HepG2 (cell line): ENCODE data around the gene P2RX3. TPM values are rescaled to one million over a fixed set of nuclear protein-coding genes. Genes with fewer than 3 reads are reported as not detected.
A peak's percentile ranks its signal among the peaks of the same experiment; 100 is the strongest.

ENCODE experiments used
- ELK4 ChIP-seq: sonication (generic); formaldehyde crosslinking; IDR thresholded peaks from 2 replicates; pipeline ENCODE4 v1.9.0; 2021; ENCODE audit warnings: missing genetic modification reagents, borderline replicate concordance
- FOSL2 ChIP-seq: sonication (generic); formaldehyde crosslinking; IDR thresholded peaks from 2 replicates; pipeline ENCODE4 v1.4.0; 2020; ENCODE audit warnings: missing genetic modification reagents
- GPN1 ChIP-seq: sonication (generic); formaldehyde crosslinking; IDR thresholded peaks from 2 replicates; pipeline ENCODE4 v1.5.1; 2020; ENCODE audit warnings: missing genetic modification reagents, borderline replicate concordance
- HMGXB4 ChIP-seq, 2 experiments: sonication (generic) in 1 of 2; formaldehyde crosslinking in 1 of 2; IDR thresholded peaks; 2 replicates each; pipeline versions ENCODE4 v1.4.0 to v1.6.1; 2018 to 2020; ENCODE audit warnings: missing genetic modification reagents in 2 of 2, borderline replicate concordance in 1 of 2, low read depth in 1 of 2, mild to moderate bottlenecking in 1 of 2, missing biosample characterization in 1 of 2
- LCORL ChIP-seq, 2 experiments: fragments of 450-650 bp in 1 of 2; sonication (generic) in 1 of 2; formaldehyde crosslinking in 1 of 2; IDR thresholded peaks; 2 replicates each; pipeline versions ENCODE4 v1.5.0 to v1.6.1; 2017 to 2020; ENCODE audit warnings: antibody characterized with exemption in 1 of 2, missing genetic modification reagents in 1 of 2
- MAZ ChIP-seq, 2 experiments: sonication (generic) in 1 of 2; formaldehyde crosslinking in 1 of 2; IDR thresholded peaks; 2 replicates each; pipeline versions ENCODE4 v1.5.0 to v1.6.1; 2012 to 2020; ENCODE audit warnings: low read depth in 2 of 2, mild to moderate bottlenecking in 2 of 2, borderline replicate concordance in 1 of 2, improper control_type of control experiment in 1 of 2, low read length in 1 of 2, missing genetic modification reagents in 1 of 2, moderate library complexity in 1 of 2
- REXO4 ChIP-seq: sonication (generic); formaldehyde crosslinking; IDR thresholded peaks from 2 replicates; pipeline ENCODE4 v1.8.0; 2022; ENCODE audit warnings: missing genetic modification reagents, mild to moderate bottlenecking, borderline replicate concordance
- SMAD3 ChIP-seq: sonication (generic); formaldehyde crosslinking; IDR thresholded peaks from 2 replicates; pipeline ENCODE4 v1.4.0; 2020; ENCODE audit warnings: missing genetic modification reagents
- TRIM24 ChIP-seq: sonication (generic); formaldehyde crosslinking; IDR thresholded peaks from 2 replicates; pipeline ENCODE4 v1.8.0; 2022; ENCODE audit warnings: mild to moderate bottlenecking, missing genetic modification reagents
- U2AF1 ChIP-seq: fragments of 200-400 bp; formaldehyde crosslinking; optimal IDR thresholded peaks from 2 replicates; pipeline ENCODE3; 2017; ENCODE audit warnings: mild to moderate bottlenecking, low read depth, low read length
- ZKSCAN5 ChIP-seq: sonication (generic); formaldehyde crosslinking; IDR thresholded peaks from 2 replicates; pipeline ENCODE4 v1.5.1; 2020; ENCODE audit warnings: mild to moderate bottlenecking, missing genetic modification reagents
- ZNF460 ChIP-seq: sonication (generic); formaldehyde crosslinking; IDR thresholded peaks from 2 replicates; pipeline ENCODE4 v1.5.1; 2020; ENCODE audit warnings: missing genetic modification reagents, mild to moderate bottlenecking, borderline replicate concordance
- ZNF512B ChIP-seq: sonication (generic); formaldehyde crosslinking; IDR thresholded peaks from 2 replicates; pipeline ENCODE4 v1.5.1; 2020; ENCODE audit warnings: missing genetic modification reagents, mild to moderate bottlenecking, borderline replicate concordance
- ZNF546 ChIP-seq: sonication (generic); formaldehyde crosslinking; conservative IDR thresholded peaks from 2 replicates; pipeline ENCODE4 v1.8.1; 2023; ENCODE audit warnings: mild to moderate bottlenecking, missing genetic modification reagents
- ZSCAN30 ChIP-seq: sonication (generic); formaldehyde crosslinking; IDR thresholded peaks from 2 replicates; pipeline ENCODE4 v1.5.0; 2020; ENCODE audit warnings: mild to moderate bottlenecking, missing genetic modification reagents
- polyA plus RNA-seq, 8 experiments: library from polyadenylated mRNA; depleted of rRNA in 3 of 8; stranded (reverse) in 7 of 8; unstranded in 1 of 8; fragments of >200 nt; fragmentation: Illumina TruSeq in 4 of 8; extraction: Trizol in 4 of 8; gene quantifications; 2 replicates each; pipeline versions ENCODE4 v1.2.1 to v1.2.3, GENCODE V29; 2011 to 2016; ENCODE audit warnings: low read depth in 4 of 8, missing spikeins in 1 of 8, mixed read lengths in 1 of 8; ENCODE audit not compliant: insufficient read depth in 1 of 8
- total RNA-seq, 5 experiments: library from RNA; depleted of rRNA; stranded (reverse); fragments of >200 nt; fragmentation: Illumina TruSeq; extraction: Trizol; gene quantifications; 2 replicates each; pipeline ENCODE4 v1.2.3, GENCODE V29; 2016; ENCODE audit warnings: low read depth in 1 of 5
- TF ChIP-seq, protein P1 (sequence below): sonication (generic); formaldehyde crosslinking; IDR thresholded peaks from 2 replicates; pipeline ENCODE4 v1.5.0; 2020; ENCODE audit warnings: missing genetic modification reagents
- TF ChIP-seq, protein P2 (sequence below): sonication (generic); formaldehyde crosslinking; IDR thresholded peaks from 2 replicates; pipeline ENCODE4 v1.4.0; 2020; ENCODE audit warnings: missing genetic modification reagents, borderline replicate concordance

P2RX3 gene
- total and polyA plus RNA-seq, 2 of the 13 experiments (the other 11 are each of a cell fraction or from before 2014, with no cell fraction given): 0.08 TPM; not detected in 1

GRCh38 chr11:57335343-57336110 is 2.6 kb upstream of the P2RX3 start, which contains the start of gene SSRP1 (continued):
- TF ChIP-seq U2AF1 (peak; percentile 89), SMAD3 (CRISPR knock-in tag) (0 out of 2 replicates have a peak, but pooled peaks have one; percentile 18), ZSCAN30 (CRISPR knock-in tag) (no peak), FOSL2 (CRISPR knock-in tag) (peak; percentile 53), GPN1 (CRISPR knock-in tag) (no peak), TRIM24 (no peak), ZNF546 (CRISPR knock-in tag) (no peak), ELK4 (CRISPR knock-in tag) (no peak), ZNF512B (no peak), LCORL (IDR thresholded peaks at IDR 0.05) (no peak), LCORL (CRISPR knock-in tag; IDR thresholded peaks at IDR 0.05) (peak; percentile 56; the same call in 1 of the 2 replicates), ZNF460 (no peak), HMGXB4 (CRISPR knock-in tag; IDR thresholded peaks at IDR 0.05; ENCODE audit: borderline replicate concordance in 1 of 2, low read depth in 1 of 2) (peak; percentile 60 to 65; a peak in 2 of 4 replicates), REXO4 (no peak), ZKSCAN5 (no peak), MAZ (IDR thresholded peaks at IDR 0.05; ENCODE audit: borderline replicate concordance, low read depth, low read length) (no peak; the same call in 1 of the 2 replicates), MAZ (CRISPR knock-in tag; IDR thresholded peaks at IDR 0.05; ENCODE audit: low read depth) (no peak)
- TF ChIP-seq, protein P1, sequence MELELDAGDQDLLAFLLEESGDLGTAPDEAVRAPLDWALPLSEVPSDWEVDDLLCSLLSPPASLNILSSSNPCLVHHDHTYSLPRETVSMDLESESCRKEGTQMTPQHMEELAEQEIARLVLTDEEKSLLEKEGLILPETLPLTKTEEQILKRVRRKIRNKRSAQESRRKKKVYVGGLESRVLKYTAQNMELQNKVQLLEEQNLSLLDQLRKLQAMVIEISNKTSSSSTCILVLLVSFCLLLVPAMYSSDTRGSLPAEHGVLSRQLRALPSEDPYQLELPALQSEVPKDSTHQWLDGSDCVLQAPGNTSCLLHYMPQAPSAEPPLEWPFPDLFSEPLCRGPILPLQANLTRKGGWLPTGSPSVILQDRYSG: no peak
- TF ChIP-seq, protein P2, sequence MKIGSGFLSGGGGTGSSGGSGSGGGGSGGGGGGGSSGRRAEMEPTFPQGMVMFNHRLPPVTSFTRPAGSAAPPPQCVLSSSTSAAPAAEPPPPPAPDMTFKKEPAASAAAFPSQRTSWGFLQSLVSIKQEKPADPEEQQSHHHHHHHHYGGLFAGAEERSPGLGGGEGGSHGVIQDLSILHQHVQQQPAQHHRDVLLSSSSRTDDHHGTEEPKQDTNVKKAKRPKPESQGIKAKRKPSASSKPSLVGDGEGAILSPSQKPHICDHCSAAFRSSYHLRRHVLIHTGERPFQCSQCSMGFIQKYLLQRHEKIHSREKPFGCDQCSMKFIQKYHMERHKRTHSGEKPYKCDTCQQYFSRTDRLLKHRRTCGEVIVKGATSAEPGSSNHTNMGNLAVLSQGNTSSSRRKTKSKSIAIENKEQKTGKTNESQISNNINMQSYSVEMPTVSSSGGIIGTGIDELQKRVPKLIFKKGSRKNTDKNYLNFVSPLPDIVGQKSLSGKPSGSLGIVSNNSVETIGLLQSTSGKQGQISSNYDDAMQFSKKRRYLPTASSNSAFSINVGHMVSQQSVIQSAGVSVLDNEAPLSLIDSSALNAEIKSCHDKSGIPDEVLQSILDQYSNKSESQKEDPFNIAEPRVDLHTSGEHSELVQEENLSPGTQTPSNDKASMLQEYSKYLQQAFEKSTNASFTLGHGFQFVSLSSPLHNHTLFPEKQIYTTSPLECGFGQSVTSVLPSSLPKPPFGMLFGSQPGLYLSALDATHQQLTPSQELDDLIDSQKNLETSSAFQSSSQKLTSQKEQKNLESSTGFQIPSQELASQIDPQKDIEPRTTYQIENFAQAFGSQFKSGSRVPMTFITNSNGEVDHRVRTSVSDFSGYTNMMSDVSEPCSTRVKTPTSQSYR (CRISPR knock-in tag): 0 out of 2 replicates have a peak, but pooled peaks have one; percentile 5
